H1 (cell line): ENCODE measurements around the gene NPM1. TPM values are rescaled to one million over a fixed set of nuclear protein-coding genes. Genes with fewer than 3 reads are reported as not detected.

ENCODE experiments used
- CTCF ChIA-PET: fragments of 300-600 bp; sonication (Branson Sonifier 250); formaldehyde crosslinking; loops from one replicate; lab custom pipeline; 2021; ENCODE audit not compliant: partially characterized antibody; lab: Charles Lee
- POLR2A ChIA-PET: fragments of 300-600 bp; sonication (Branson Sonifier 250); formaldehyde crosslinking; loops from one replicate; lab custom pipeline; 2021; ENCODE audit warnings: inconsistent platforms; ENCODE audit not compliant: partially characterized antibody; lab: Charles Lee
- DNase-seq, 2 experiments: peaks; one replicate each; pipeline versions ENCODE4 v3.0.0 to v3.0.0-alpha.2; 2010 to 2022; ENCODE audit warnings: low spot score in 2 of 2, low read depth in 1 of 2, mixed read lengths in 1 of 2
- FAIRE-seq: peaks from 2 replicates; lab custom pipeline; 2011; peaks lifted over from hg19 to GRCh38; lab: Jason Lieb, UNC
- H2AFZ ChIP-seq: 2 replicates; pipeline ENCODE4 v1.8.1; 2012; ENCODE audit warnings: low read length, inconsistent platforms
- H2AK5ac ChIP-seq: 2 replicates; pipeline ENCODE4 v1.6.1; 2013; ENCODE audit warnings: low read depth, low read length
- H2BK120ac ChIP-seq: replicated peaks from 2 replicates; pipeline ENCODE3; 2013; ENCODE audit warnings: low read depth, low read length, inconsistent platforms
- H2BK12ac ChIP-seq: 2 replicates; pipeline ENCODE4 v1.6.1; 2013; ENCODE audit warnings: low read depth, low read length
- H2BK15ac ChIP-seq: 2 replicates; pipeline ENCODE4 v1.6.1; 2013; ENCODE audit warnings: low read length
- H2BK20ac ChIP-seq: 2 replicates; pipeline ENCODE4 v1.6.1; 2013; ENCODE audit warnings: low read length
- H2BK5ac ChIP-seq: 2 replicates; pipeline ENCODE4 v1.6.1; 2013; ENCODE audit warnings: low read depth, low read length
- H3K14ac ChIP-seq: 2 replicates; pipeline ENCODE4 v1.6.1; 2013; ENCODE audit warnings: inconsistent platforms; ENCODE audit not compliant: insufficient read length
- H3K18ac ChIP-seq: 2 replicates; pipeline ENCODE4 v1.6.1; 2013; ENCODE audit warnings: low read length; ENCODE audit errors: extremely low read depth
- H3K23ac ChIP-seq: 2 replicates; pipeline ENCODE4 v1.6.1; 2013; ENCODE audit warnings: inconsistent platforms; ENCODE audit not compliant: insufficient read length
- H3K23me2 ChIP-seq: 2 replicates; pipeline ENCODE4 v1.6.1; 2013; ENCODE audit warnings: low read depth, low read length
- H3K27ac ChIP-seq: 2 replicates; pipeline ENCODE4 v1.6.1; 2011; ENCODE audit warnings: low read depth, low read length, inconsistent platforms
- H3K27me3 ChIP-seq, 4 experiments: replicated peaks in 1 of 4; 1 replicate in 1 of 4; 2 replicates in 3 of 4; pipeline versions ENCODE4 v1.6.1 to v1.8.1; 2011 to 2013; ENCODE audit warnings: low read length in 3 of 4, mild to moderate bottlenecking in 3 of 4, inconsistent platforms in 2 of 4, mixed read lengths in 2 of 4, moderate library complexity in 1 of 4; ENCODE audit not compliant: control insufficient read depth in 3 of 4, insufficient read depth in 3 of 4; ENCODE audit errors: extremely low read depth in 1 of 4
- H3K36me3 ChIP-seq, 4 experiments: 2 replicates each; pipeline versions ENCODE4 v1.6.1 to v1.8.1; 2011 to 2013; ENCODE audit warnings: mild to moderate bottlenecking in 4 of 4, low read length in 3 of 4, moderate library complexity in 2 of 4, control low read depth in 1 of 4, inconsistent platforms in 1 of 4; ENCODE audit not compliant: insufficient read depth in 4 of 4, control insufficient read depth in 2 of 4
- H3K4ac ChIP-seq: replicated peaks from 2 replicates; pipeline ENCODE3; 2013; ENCODE audit warnings: low read length, low read depth, mixed read lengths, inconsistent platforms; ENCODE audit not compliant: insufficient read length
- H3K4me1 ChIP-seq, 4 experiments: replicated peaks in 1 of 4; 1 replicate in 1 of 4; 2 replicates in 3 of 4; pipeline versions ENCODE4 v1.6.1 to v1.8.1; 2011 to 2013; ENCODE audit warnings: low read length in 3 of 4, inconsistent platforms in 2 of 4, mixed read lengths in 1 of 4; ENCODE audit not compliant: insufficient read depth in 4 of 4, control insufficient read depth in 3 of 4
- H3K4me2 ChIP-seq, 2 experiments: 2 replicates each; pipeline versions ENCODE4 v1.6.1 to v1.8.1; 2011 to 2013; ENCODE audit warnings: low read depth in 2 of 2, low read length in 2 of 2, control low read depth in 1 of 2, inconsistent platforms in 1 of 2, mild to moderate bottlenecking in 1 of 2; ENCODE audit not compliant: insufficient read depth in 1 of 2
- H3K4me3 ChIP-seq, 4 experiments: fragments of 200-600, 300-600 bp in 1 of 4; sonication (generic), shearing (Covaris generic), sonication (Bioruptor Twin) in 1 of 4; 2 replicates each; pipeline versions ENCODE4 v1.5.1 to v1.8.1; 2011 to 2016; ENCODE audit warnings: low read length in 4 of 4, low read depth in 3 of 4, control low read depth in 2 of 4, inconsistent platforms in 2 of 4, mild to moderate bottlenecking in 2 of 4, mixed read lengths in 1 of 4, moderate library complexity in 1 of 4; ENCODE audit not compliant: insufficient read depth in 2 of 4; ENCODE audit errors: extremely low read depth in 1 of 4
- H3K56ac ChIP-seq: replicated peaks from 2 replicates; pipeline ENCODE3; 2013; ENCODE audit warnings: low read depth, mild to moderate bottlenecking, mixed read lengths, low read length, inconsistent platforms; ENCODE audit not compliant: insufficient read length
- H3K79me1 ChIP-seq: 2 replicates; pipeline ENCODE4 v1.6.1; 2013; ENCODE audit warnings: low read depth, low read length, control low read depth
- H3K79me2 ChIP-seq, 2 experiments: 2 replicates each; pipeline versions ENCODE4 v1.6.1 to v1.8.1; 2012 to 2013; ENCODE audit warnings: low read length in 2 of 2, mild to moderate bottlenecking in 2 of 2, inconsistent platforms in 1 of 2; ENCODE audit not compliant: insufficient read depth in 2 of 2, control insufficient read depth in 1 of 2
- H3K9ac ChIP-seq, 4 experiments: replicated peaks in 1 of 4; 1 replicate in 1 of 4; 2 replicates in 3 of 4; pipeline versions ENCODE4 v1.6.1 to v1.8.1; 2011 to 2013; ENCODE audit warnings: low read depth in 3 of 4, low read length in 3 of 4, control low read depth in 2 of 4, mild to moderate bottlenecking in 2 of 4, moderate library complexity in 2 of 4, inconsistent platforms in 1 of 4; ENCODE audit errors: extremely low read depth in 1 of 4
- H3K9me3 ChIP-seq, 2 experiments: 2 replicates each; pipeline versions ENCODE4 v1.6.1 to v1.8.1; 2012 to 2013; ENCODE audit warnings: mild to moderate bottlenecking in 2 of 2, moderate library complexity in 2 of 2, control low read depth in 1 of 2, inconsistent platforms in 1 of 2, low read depth in 1 of 2, low read length in 1 of 2, mixed read lengths in 1 of 2; ENCODE audit not compliant: insufficient read depth in 2 of 2
- H4K20me1 ChIP-seq, 2 experiments: replicated peaks in 1 of 2; 2 replicates each; pipeline versions ENCODE3 to v1.8.1; 2011 to 2013; ENCODE audit warnings: inconsistent platforms in 2 of 2, low read length in 2 of 2, mild to moderate bottlenecking in 1 of 2; ENCODE audit not compliant: insufficient read depth in 2 of 2, control insufficient read depth in 1 of 2
- H4K5ac ChIP-seq: 2 replicates; pipeline ENCODE4 v1.6.1; 2013; ENCODE audit warnings: low read length, low read depth, mixed read lengths, inconsistent platforms; ENCODE audit not compliant: insufficient read length
- H4K8ac ChIP-seq: 2 replicates; pipeline ENCODE4 v1.8.0; 2013; ENCODE audit warnings: mild to moderate bottlenecking, moderate library complexity, low read length, inconsistent platforms; ENCODE audit not compliant: insufficient read depth; ENCODE audit errors: extremely low read depth
- H4K91ac ChIP-seq: replicated peaks from 2 replicates; pipeline ENCODE3; 2013; ENCODE audit warnings: low read length, mixed read lengths, inconsistent platforms; ENCODE audit not compliant: insufficient read length
- BACH1 ChIP-seq: IDR thresholded peaks from 2 replicates; pipeline ENCODE4 v1.6.1; 2012; ENCODE audit warnings: low read length, improper control_type of control experiment
- CTCF ChIP-seq, 3 experiments: IDR thresholded peaks; 1 replicate in 2 of 3; 2 replicates in 1 of 3; pipeline versions ENCODE4 v1.5.1 to v1.6.1; 2011; ENCODE audit warnings: low read length in 3 of 3, mild to moderate bottlenecking in 3 of 3, inconsistent platforms in 2 of 3, low read depth in 1 of 3, moderate library complexity in 1 of 3; ENCODE audit not compliant: insufficient read depth in 1 of 3; ENCODE audit errors: control extremely low read depth in 1 of 3
- GTF2F1 ChIP-seq: IDR thresholded peaks from 2 replicates; pipeline ENCODE4 v1.6.1; 2012; ENCODE audit warnings: low read depth, low read length, improper control_type of control experiment, borderline replicate concordance
- JUN ChIP-seq: IDR thresholded peaks from 2 replicates; pipeline ENCODE4 v1.6.1; 2011; ENCODE audit warnings: low read depth, mild to moderate bottlenecking, improper control_type of control experiment, low read length
- RAD21 ChIP-seq, 2 experiments: IDR thresholded peaks in 1 of 2; conservative IDR thresholded peaks in 1 of 2; 2 replicates each; pipeline ENCODE4 v1.6.1; 2011; ENCODE audit warnings: low read depth in 2 of 2, low read length in 2 of 2, improper control_type of control experiment in 1 of 2, inconsistent platforms in 1 of 2, mild to moderate bottlenecking in 1 of 2, moderate library complexity in 1 of 2
- SIN3A ChIP-seq, 2 experiments: IDR thresholded peaks in 1 of 2; conservative IDR thresholded peaks in 1 of 2; 2 replicates each; pipeline ENCODE4 v1.6.1; 2011 to 2012; ENCODE audit warnings: low read length in 2 of 2, improper control_type of control experiment in 1 of 2, low read depth in 1 of 2, mild to moderate bottlenecking in 1 of 2
- TBP ChIP-seq: IDR thresholded peaks from 2 replicates; pipeline ENCODE4 v1.6.1; 2011; ENCODE audit warnings: low read depth, low read length, improper control_type of control experiment
- USF2 ChIP-seq: IDR thresholded peaks from 2 replicates; pipeline ENCODE4 v1.6.1; 2011; ENCODE audit warnings: low read length, improper control_type of control experiment
- WGBS, 2 experiments: shearing (Covaris generic) in 1 of 2; methylation state at CpG; one replicate each; pipeline versions ENCODE4 v1.1.6 to v1.1.7; 2013 to 2015; ENCODE audit warnings: low lambda C conversion rate in 2 of 2, mixed read lengths in 2 of 2, inconsistent platforms in 1 of 2, low coverage in 1 of 2, missing lambda C conversion rate in 1 of 2; ENCODE audit not compliant: insufficient replicate concordance in 2 of 2, insufficient coverage in 1 of 2, insufficient read length in 1 of 2; ENCODE audit errors: extremely low coverage in 1 of 2, missing lambda C conversion rate in 1 of 2; 5-methylcytosine and 5-hydroxymethylcytosine counted together
- polyA plus RNA-seq, 7 experiments: library from polyadenylated mRNA; depleted of rRNA in 3 of 7; stranded (reverse) in 5 of 7; unstranded in 2 of 7; fragments of >200 nt in 5 of 7; fragments of 200-250 nt in 2 of 7; gene quantifications; 1 replicate in 5 of 7; 2 replicates in 1 of 7; 4 replicates in 1 of 7; pipeline versions ENCODE4 v1.2.1 to v1.2.3, GENCODE V29; 2011 to 2013; ENCODE audit warnings: missing spikeins in 2 of 7, mixed read lengths in 2 of 7
- total RNA-seq: library from RNA; stranded (reverse); fragmentation: NEBNext Ultra II Directional; extraction: Animal tissue kit (Norgen Biotek cat#: 25700); gene quantifications from 2 replicates; pipeline ENCODE4 v1.2.1, GENCODE V29; 2021

Gene NPM1
- total and polyA plus RNA-seq, 2 of the 8 experiments (the other 6 are each of a cell fraction or from before 2014, with no cell fraction given) = 2,182 to 4,042 TPM

- no peak overlapping the region for H3K27ac ChIP-seq
- no peak overlapping the region for H3K14ac ChIP-seq
- H2BK5ac ChIP-seq = no peak overlapping the region
- no peak overlapping the region for H3K56ac ChIP-seq
- FAIRE-seq (no peak), DNase-seq (no peak)
- H4K8ac ChIP-seq = no peak overlapping the region
- no peak overlapping the region for H3K18ac ChIP-seq
- H2BK120ac ChIP-seq = no peak overlapping the region
- H3K23ac ChIP-seq = no peak overlapping the region
- no peak overlapping the region for H2BK15ac ChIP-seq
- WGBS, 2 experiments = 86 to 100% methylated on average over 1 to 4 of the region's 4 CpGs
- no peak overlapping the region for H4K5ac ChIP-seq
- no peaks in the 10 kb centered on the region for H3K23me2 ChIP-seq
- no peak overlapping the region for H2BK12ac ChIP-seq
- no peaks in the 10 kb centered on the region for H3K79me1 ChIP-seq
- peak overlapping the region; percentile 21 to 76; a peak in 2 of 4 replicates for H3K4me2 ChIP-seq
- CTCF ChIA-PET = interaction anchor here (0.9 to 2.3 kb wide), 3 partner anchors 13 to 28 kb away, joined by 3 to 8 read pairs (median 6); no protein-coding TSS in a partner anchor
- H2BK20ac ChIP-seq = no peak overlapping the region
- H3K36me3 ChIP-seq = peaks cover 41 to 93% (median 79%) of the 10 kb centered on the region in 4 experiments
- no peak overlapping the region for H2AFZ ChIP-seq
- peaks cover 92 to 100% of the 10 kb centered on the region in 2 experiments for H3K79me2 ChIP-seq
- peak overlapping the region in 1 of 4 experiments; percentile 89; a peak in 4 of 8 replicates for H3K4me3 ChIP-seq
- no peak overlapping the region for H2AK5ac ChIP-seq
- POLR2A ChIA-PET = interaction anchor here (0.7 to 20.7 kb wide), 19 partner anchors 8 to 457 kb away, joined by 3 to 626 read pairs (median 4); partner anchors contain the start of gene FGF18
- H4K91ac ChIP-seq = no peak overlapping the region
- no peaks in the 10 kb centered on the region for H3K27me3 ChIP-seq
- peaks cover 3 to 13% (median 9%) of the 10 kb centered on the region in 4 experiments; a peak in 6 of 7 replicates for H3K4me1 ChIP-seq
- no peak overlapping the region for H3K9ac ChIP-seq
- H3K4ac ChIP-seq = no peak overlapping the region
- H3K9me3 ChIP-seq = no peaks in the 10 kb centered on the region
- peaks cover 59 to 73% of the 10 kb centered on the region in 2 experiments for H4K20me1 ChIP-seq
- no peak for TF ChIP-seq TBP
- no peak for TF ChIP-seq CTCF (IDR thresholded peaks at IDR 0.05; ENCODE audit: control extremely low read depth in 1 of 3, insufficient read depth in 1 of 3, low read depth in 1 of 3, low read length in 3 of 3)
- no peak for TF ChIP-seq JUN
- TF ChIP-seq GTF2F1 = no peak
- TF ChIP-seq USF2 = no peak
- TF ChIP-seq RAD21 (IDR thresholded peaks at IDR 0.05 in 1 of 2, conservative IDR thresholded peaks at IDR 0.05 in 1 of 2; ENCODE audit: low read depth in 2 of 2, low read length in 2 of 2) = no peak
- no peak for TF ChIP-seq BACH1
- TF ChIP-seq SIN3A (conservative IDR thresholded peaks at IDR 0.05 in 1 of 2, IDR thresholded peaks at IDR 0.05 in 1 of 2; ENCODE audit: low read depth in 1 of 2, low read length in 2 of 2) = no peak
These were observed 5.0 kb downstream of the NPM1 start for GRCh38 chr5:171392585-171393159.
